ENCODE measurements around the gene DNAH17. TPM values are rescaled to one million over a fixed set of nuclear protein-coding genes. Genes with fewer than 3 reads are reported as not detected.
"Not testable (repeated sequence)": the region's sequence is repeated elsewhere in the genome, so short reads cannot be mapped to it uniquely, and the experiment has no call there.

The DNAH17 gene
- polyA plus RNA-seq, 2 donors = 0.02 to 0.11 TPM

- Histone ChIP-seq H3K36me3 (ENCODE audit: control insufficient read depth in 2 of 2, insufficient read depth in 2 of 2, low read length in 1 of 2) (no peaks in the 10 kb centered on the region), H3K9me3 (ENCODE audit: control insufficient read depth in 2 of 2, insufficient read depth in 1 of 2, low read depth in 1 of 2, low read length in 1 of 2) (no peaks in the 10 kb centered on the region), H3K4me3 (ENCODE audit: low read depth in 1 of 2, low read length in 2 of 2) (no peak overlapping the region), H3K4me1 (ENCODE audit: control insufficient read depth in 2 of 2, insufficient read depth in 2 of 2, low read length in 1 of 2) (no peaks in the 10 kb centered on the region), H3K27me3 (ENCODE audit: control insufficient read depth in 1 of 2, insufficient read depth in 2 of 2, low read length in 2 of 2) (no peaks in the 10 kb centered on the region), H3K27ac (ENCODE audit: low read depth in 2 of 2, low read length in 1 of 2) (no peak overlapping the region)
- WGBS, 2 donors = 83 to 88% methylated on average over 12 of the region's 12 CpGs
These were observed 108.8 kb downstream of the DNAH17 start for GRCh38 chr17:78468366-78468765.

GRCh38 chr17:78466786-78467715 is 110.1 kb downstream of the DNAH17 start:
- 87 to 90% methylated on average over 26 of the region's 26 CpGs for WGBS, 2 donors

GRCh38 chr17:78466109-78466785 is 110.9 kb downstream of the DNAH17 start:
- not testable (repeated sequence) for H3K27ac ChIP-seq (ENCODE audit: low read depth in 2 of 2, low read length in 1 of 2); H3K27me3 ChIP-seq (ENCODE audit: control insufficient read depth in 1 of 2, insufficient read depth in 2 of 2, low read length in 2 of 2); H3K4me1 ChIP-seq (ENCODE audit: control insufficient read depth in 2 of 2, insufficient read depth in 2 of 2, low read length in 1 of 2); H3K4me3 ChIP-seq (ENCODE audit: low read depth in 1 of 2, low read length in 2 of 2); H3K9me3 ChIP-seq (ENCODE audit: control insufficient read depth in 2 of 2, insufficient read depth in 1 of 2, low read depth in 1 of 2, low read length in 1 of 2); H3K36me3 ChIP-seq (ENCODE audit: control insufficient read depth in 2 of 2, insufficient read depth in 2 of 2, low read length in 1 of 2)
- 80 to 81% methylated on average over 18 to 19 of the region's 19 CpGs for whole genome bisulfite sequencing, 2 donors

More at GRCh38 chr17:78466786-78467715, 110.1 kb downstream of the DNAH17 start:
- Histone ChIP-seq H3K4me3 (ENCODE audit: low read depth in 1 of 2, low read length in 2 of 2) (no peak overlapping the region), H3K27me3 (ENCODE audit: control insufficient read depth in 1 of 2, insufficient read depth in 2 of 2, low read length in 2 of 2) (no peaks in the 10 kb centered on the region), H3K36me3 (ENCODE audit: control insufficient read depth in 2 of 2, insufficient read depth in 2 of 2, low read length in 1 of 2) (no peaks in the 10 kb centered on the region), H3K9me3 (ENCODE audit: control insufficient read depth in 2 of 2, insufficient read depth in 1 of 2, low read depth in 1 of 2, low read length in 1 of 2) (no peaks in the 10 kb centered on the region), H3K4me1 (ENCODE audit: control insufficient read depth in 2 of 2, insufficient read depth in 2 of 2, low read length in 1 of 2) (no peaks in the 10 kb centered on the region), H3K27ac (ENCODE audit: low read depth in 2 of 2, low read length in 1 of 2) (no peak overlapping the region)

GRCh38 chr17:78462148-78462547 is 115.0 kb downstream of the DNAH17 start:
- Histone ChIP-seq H3K4me1 (ENCODE audit: control insufficient read depth in 2 of 2, insufficient read depth in 2 of 2, low read length in 1 of 2) (no peaks in the 10 kb centered on the region), H3K9me3 (ENCODE audit: control insufficient read depth in 2 of 2, insufficient read depth in 1 of 2, low read depth in 1 of 2, low read length in 1 of 2) (no peaks in the 10 kb centered on the region), H3K4me3 (ENCODE audit: low read depth in 1 of 2, low read length in 2 of 2) (no peak overlapping the region), H3K27me3 (ENCODE audit: control insufficient read depth in 1 of 2, insufficient read depth in 2 of 2, low read length in 2 of 2) (no peaks in the 10 kb centered on the region), H3K27ac (ENCODE audit: low read depth in 2 of 2, low read length in 1 of 2) (no peak overlapping the region), H3K36me3 (ENCODE audit: control insufficient read depth in 2 of 2, insufficient read depth in 2 of 2, low read length in 1 of 2) (no peaks in the 10 kb centered on the region)
- 62 to 67% methylated on average over 8 of the region's 8 CpGs for WGBS, 2 donors

GRCh38 chr17:78461799-78462053 is 115.5 kb downstream of the DNAH17 start:
- Histone ChIP-seq H3K4me1 (ENCODE audit: control insufficient read depth in 2 of 2, insufficient read depth in 2 of 2, low read length in 1 of 2) (no peaks in the 10 kb centered on the region), H3K36me3 (ENCODE audit: control insufficient read depth in 2 of 2, insufficient read depth in 2 of 2, low read length in 1 of 2) (no peaks in the 10 kb centered on the region), H3K4me3 (ENCODE audit: low read depth in 1 of 2, low read length in 2 of 2) (no peak overlapping the region), H3K27me3 (ENCODE audit: control insufficient read depth in 1 of 2, insufficient read depth in 2 of 2, low read length in 2 of 2) (no peaks in the 10 kb centered on the region), H3K27ac (ENCODE audit: low read depth in 2 of 2, low read length in 1 of 2) (no peak overlapping the region), H3K9me3 (ENCODE audit: control insufficient read depth in 2 of 2, insufficient read depth in 1 of 2, low read depth in 1 of 2, low read length in 1 of 2) (no peaks in the 10 kb centered on the region)
- WGBS, 2 donors = 62% methylated on average over 6 of the region's 6 CpGs

GRCh38 chr17:78460951-78461798 is 116.0 kb downstream of the DNAH17 start:
- WGBS, 2 donors = 89 to 90% methylated on average over 34 of the region's 34 CpGs
- no peaks in the 10 kb centered on the region for H3K9me3 ChIP-seq (ENCODE audit: control insufficient read depth in 2 of 2, insufficient read depth in 1 of 2, low read depth in 1 of 2, low read length in 1 of 2)
- no peak overlapping the region for H3K4me3 ChIP-seq (ENCODE audit: low read depth in 1 of 2, low read length in 2 of 2)
- no peaks in the 10 kb centered on the region for H3K4me1 ChIP-seq (ENCODE audit: control insufficient read depth in 2 of 2, insufficient read depth in 2 of 2, low read length in 1 of 2)
- H3K36me3 ChIP-seq (ENCODE audit: control insufficient read depth in 2 of 2, insufficient read depth in 2 of 2, low read length in 1 of 2) = no peaks in the 10 kb centered on the region
- H3K27ac ChIP-seq (ENCODE audit: low read depth in 2 of 2, low read length in 1 of 2) = no peak overlapping the region
- no peaks in the 10 kb centered on the region for H3K27me3 ChIP-seq (ENCODE audit: control insufficient read depth in 1 of 2, insufficient read depth in 2 of 2, low read length in 2 of 2)

GRCh38 chr17:78460176-78460675 is 117.0 kb downstream of the DNAH17 start:
- Histone ChIP-seq H3K36me3 (ENCODE audit: control insufficient read depth in 2 of 2, insufficient read depth in 2 of 2, low read length in 1 of 2) (no peaks in the 10 kb centered on the region), H3K4me1 (ENCODE audit: control insufficient read depth in 2 of 2, insufficient read depth in 2 of 2, low read length in 1 of 2) (no peaks in the 10 kb centered on the region), H3K27me3 (ENCODE audit: control insufficient read depth in 1 of 2, insufficient read depth in 2 of 2, low read length in 2 of 2) (no peaks in the 10 kb centered on the region), H3K4me3 (ENCODE audit: low read depth in 1 of 2, low read length in 2 of 2) (no peak overlapping the region), H3K27ac (ENCODE audit: low read depth in 2 of 2, low read length in 1 of 2) (no peak overlapping the region), H3K9me3 (ENCODE audit: control insufficient read depth in 2 of 2, insufficient read depth in 1 of 2, low read depth in 1 of 2, low read length in 1 of 2) (no peaks in the 10 kb centered on the region)
- 76 to 82% methylated on average over 11 of the region's 11 CpGs for WGBS, 2 donors

- WGBS, 2 donors = 90 to 91% methylated on average over 21 of the region's 21 CpGs
- Histone ChIP-seq H3K36me3 (ENCODE audit: control insufficient read depth in 2 of 2, insufficient read depth in 2 of 2, low read length in 1 of 2) (no peaks in the 10 kb centered on the region), H3K4me1 (ENCODE audit: control insufficient read depth in 2 of 2, insufficient read depth in 2 of 2, low read length in 1 of 2) (no peaks in the 10 kb centered on the region), H3K27ac (ENCODE audit: low read depth in 2 of 2, low read length in 1 of 2) (no peak overlapping the region), H3K9me3 (ENCODE audit: control insufficient read depth in 2 of 2, insufficient read depth in 1 of 2, low read depth in 1 of 2, low read length in 1 of 2) (no peaks in the 10 kb centered on the region), H3K4me3 (ENCODE audit: low read depth in 1 of 2, low read length in 2 of 2) (no peak overlapping the region), H3K27me3 (ENCODE audit: control insufficient read depth in 1 of 2, insufficient read depth in 2 of 2, low read length in 2 of 2) (no peaks in the 10 kb centered on the region)
These were observed 117.5 kb downstream of the DNAH17 start for GRCh38 chr17:78459696-78460095.

- Histone ChIP-seq H3K4me3 (ENCODE audit: low read depth in 1 of 2, low read length in 2 of 2) (no peak overlapping the region), H3K27me3 (ENCODE audit: control insufficient read depth in 1 of 2, insufficient read depth in 2 of 2, low read length in 2 of 2) (no peaks in the 10 kb centered on the region), H3K9me3 (ENCODE audit: control insufficient read depth in 2 of 2, insufficient read depth in 1 of 2, low read depth in 1 of 2, low read length in 1 of 2) (no peaks in the 10 kb centered on the region), H3K36me3 (ENCODE audit: control insufficient read depth in 2 of 2, insufficient read depth in 2 of 2, low read length in 1 of 2) (no peaks in the 10 kb centered on the region), H3K4me1 (ENCODE audit: control insufficient read depth in 2 of 2, insufficient read depth in 2 of 2, low read length in 1 of 2) (no peaks in the 10 kb centered on the region), H3K27ac (ENCODE audit: low read depth in 2 of 2, low read length in 1 of 2) (no peak overlapping the region)
- 92% methylated on average over 37 of the region's 37 CpGs for WGBS, 2 donors
These were observed 118.4 kb downstream of the DNAH17 start for GRCh38 chr17:78458736-78459335.

Data from esophagus (tissue), 2 donors.